Kidney glomerular epithelial cell (primary cell): ENCODE data around the gene LDB3.
"Not testable (repeated sequence)": the region's sequence is repeated elsewhere in the genome, so short reads cannot be mapped to it uniquely, and the experiment has no call there.

Source experiments
- DNase-seq: peaks from one replicate; lab custom pipeline; 2025; lab: John Stamatoyannopoulos, UW

LDB3 gene

GRCh38 chr10:86668297-86669165 is at the start of gene LDB3:
TSS of gene LDB3 (plus strand) at chr10:86668511. CDS start at chr10:86668692, 181 bp downstream.
- peak; percentile 21 for DNase-seq

- DNase-seq = no peak
These were observed 40.0 kb upstream of the LDB3 start for GRCh38 chr10:86628311-86628710.

DNA sequence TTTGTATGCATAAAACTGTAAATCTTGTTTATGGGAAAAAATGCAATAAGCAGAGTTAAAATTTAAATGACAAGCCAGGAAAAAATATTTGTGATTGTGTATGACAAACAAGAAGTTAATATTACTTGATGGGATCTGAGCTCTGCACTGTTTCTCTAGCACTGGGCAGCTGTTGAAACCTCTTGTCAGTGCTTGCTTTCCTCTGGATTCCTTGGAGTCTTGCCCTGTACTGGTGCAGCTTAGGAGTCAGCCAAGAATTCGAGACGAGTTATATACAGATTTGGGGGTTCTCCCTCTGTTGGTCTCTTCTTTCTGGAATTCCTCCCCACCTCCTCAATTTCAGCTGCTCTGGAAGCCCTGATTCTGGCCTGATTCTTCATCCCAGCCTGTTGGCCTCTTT is 38.2 kb upstream of the LDB3 start:
- DNase-seq = no peak

DNA sequence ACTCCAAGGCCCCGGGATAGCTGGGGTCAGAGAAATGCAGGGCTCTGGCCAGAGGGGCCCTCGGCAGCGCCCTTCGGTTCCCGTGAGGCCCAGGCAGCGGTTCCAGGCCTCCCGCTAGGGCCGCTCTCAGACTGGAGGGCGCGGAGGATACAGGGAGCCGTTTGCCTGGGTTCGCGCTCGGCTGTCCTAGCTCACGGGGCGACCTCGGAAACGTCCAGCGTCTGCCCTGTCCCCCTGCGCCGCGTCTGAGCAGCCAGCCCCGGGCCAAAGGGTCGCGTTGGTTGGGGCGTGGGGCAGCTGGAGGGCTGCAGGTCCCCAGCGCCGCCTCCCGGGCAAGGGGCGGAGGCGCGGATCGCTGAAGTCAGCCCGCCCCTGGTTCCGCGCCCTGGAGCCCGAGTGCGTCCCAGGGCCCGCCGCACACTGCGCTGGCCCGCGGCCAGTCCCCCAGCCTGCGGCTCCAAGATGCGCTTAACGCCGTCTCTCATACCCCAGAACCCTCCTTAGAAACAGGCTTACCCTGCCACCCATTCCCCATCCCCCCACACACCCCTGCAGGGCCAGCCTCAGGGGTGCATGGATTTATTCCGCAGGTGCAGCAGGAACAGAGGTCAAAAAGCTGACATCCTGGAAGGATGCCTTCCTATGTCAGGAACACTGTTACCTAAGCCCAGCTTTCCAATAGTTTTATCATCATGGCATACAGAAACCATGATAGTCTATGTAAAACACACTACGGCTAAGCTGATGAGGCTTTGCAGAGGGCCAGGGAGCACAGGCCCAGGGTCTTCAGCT is 36.1 kb upstream of the LDB3 start:
- DNase-seq = no peak

GRCh38 chr10:86632951-86633350 is 35.4 kb upstream of the LDB3 start:
- DNase-seq = no peak

DNA sequence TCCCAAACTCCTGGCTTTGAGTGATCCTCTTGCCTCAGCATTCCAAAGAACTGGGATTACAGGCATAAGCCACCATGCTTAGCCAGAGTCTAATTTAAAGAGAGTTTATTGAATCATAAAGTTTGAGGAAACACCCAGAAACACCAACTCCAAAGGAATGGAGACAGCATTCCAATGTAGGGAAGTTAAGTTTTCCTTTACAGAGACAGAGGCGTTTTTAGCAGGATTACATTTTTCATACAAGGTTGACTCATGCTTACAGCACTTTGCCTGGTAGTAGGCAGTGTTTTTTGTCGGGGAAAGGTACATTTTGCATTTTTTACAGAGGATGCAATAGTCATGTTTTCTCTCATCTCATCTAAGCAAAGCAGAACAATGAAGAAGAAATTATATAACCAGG is 32.9 kb upstream of the LDB3 start:
- DNase-seq = no peak

GRCh38 chr10:86636311-86636710 is 32.0 kb upstream of the LDB3 start:
- DNase-seq = no peak

- no peak for DNase-seq
These were observed 26.3 kb upstream of the LDB3 start for GRCh38 chr10:86642021-86642420.

- no peak for DNase-seq
These were observed 25.8 kb upstream of the LDB3 start for GRCh38 chr10:86642499-86642898.

DNA sequence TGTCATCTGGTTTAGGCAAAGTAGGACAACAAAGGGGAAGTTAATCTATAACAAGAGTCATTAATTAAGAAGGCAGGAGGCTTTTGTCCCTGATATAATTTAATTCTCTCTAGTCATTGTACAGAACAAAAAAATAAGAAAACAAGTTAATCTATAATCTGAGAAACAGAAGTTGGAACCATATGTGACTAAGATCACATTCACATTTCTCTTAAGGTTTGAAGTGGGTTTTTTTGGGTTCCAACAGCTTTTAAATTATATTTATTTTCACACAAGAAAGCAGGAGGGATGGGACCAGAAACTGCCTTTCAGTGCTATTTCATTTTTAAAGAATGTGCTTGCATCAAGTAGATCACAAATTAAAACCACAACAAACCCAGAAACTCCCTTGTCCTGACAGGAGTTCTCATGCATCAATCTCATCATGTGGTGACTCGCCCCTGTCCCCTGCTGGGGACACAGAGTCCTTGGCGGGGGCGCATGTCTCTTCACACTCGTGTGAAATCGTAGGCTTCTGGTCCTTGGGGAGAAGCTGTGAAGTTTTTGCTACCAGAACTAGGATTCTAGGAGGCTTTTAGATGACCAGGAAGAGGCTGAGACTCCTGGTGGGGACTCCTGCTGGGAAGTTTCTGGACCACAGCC is 24.0 kb upstream of the LDB3 start:
- no peak for DNase-seq

GRCh38 chr10:86644794-86645445 is 23.4 kb upstream of the LDB3 start:
- no peak for DNase-seq

- DNase-seq = not testable (repeated sequence)
These were observed 22.6 kb upstream of the LDB3 start for GRCh38 chr10:86645621-86646165.

GRCh38 chr10:86646532-86646931 is 21.8 kb upstream of the LDB3 start:
- DNase-seq = no peak

DNA sequence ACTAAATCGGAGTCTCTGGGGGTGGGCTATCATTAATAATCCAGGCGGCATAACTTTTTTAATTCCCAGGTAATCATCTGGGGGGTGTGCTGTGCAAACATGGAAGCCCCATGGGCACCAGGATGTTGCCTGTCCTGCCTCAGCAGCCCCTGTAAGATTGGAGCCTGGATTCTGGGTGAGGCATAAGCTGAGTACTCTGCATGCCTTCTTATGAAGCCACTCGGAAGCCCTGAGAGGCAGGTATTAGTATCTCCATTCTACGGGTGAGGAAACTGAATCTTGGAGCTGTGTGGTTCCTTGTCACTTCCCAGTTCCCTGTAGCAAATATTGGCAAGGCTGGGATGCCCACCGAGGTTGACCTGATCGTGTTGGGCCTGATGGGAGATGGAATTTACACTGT is 21.4 kb upstream of the LDB3 start:
- no peak for DNase-seq

DNA sequence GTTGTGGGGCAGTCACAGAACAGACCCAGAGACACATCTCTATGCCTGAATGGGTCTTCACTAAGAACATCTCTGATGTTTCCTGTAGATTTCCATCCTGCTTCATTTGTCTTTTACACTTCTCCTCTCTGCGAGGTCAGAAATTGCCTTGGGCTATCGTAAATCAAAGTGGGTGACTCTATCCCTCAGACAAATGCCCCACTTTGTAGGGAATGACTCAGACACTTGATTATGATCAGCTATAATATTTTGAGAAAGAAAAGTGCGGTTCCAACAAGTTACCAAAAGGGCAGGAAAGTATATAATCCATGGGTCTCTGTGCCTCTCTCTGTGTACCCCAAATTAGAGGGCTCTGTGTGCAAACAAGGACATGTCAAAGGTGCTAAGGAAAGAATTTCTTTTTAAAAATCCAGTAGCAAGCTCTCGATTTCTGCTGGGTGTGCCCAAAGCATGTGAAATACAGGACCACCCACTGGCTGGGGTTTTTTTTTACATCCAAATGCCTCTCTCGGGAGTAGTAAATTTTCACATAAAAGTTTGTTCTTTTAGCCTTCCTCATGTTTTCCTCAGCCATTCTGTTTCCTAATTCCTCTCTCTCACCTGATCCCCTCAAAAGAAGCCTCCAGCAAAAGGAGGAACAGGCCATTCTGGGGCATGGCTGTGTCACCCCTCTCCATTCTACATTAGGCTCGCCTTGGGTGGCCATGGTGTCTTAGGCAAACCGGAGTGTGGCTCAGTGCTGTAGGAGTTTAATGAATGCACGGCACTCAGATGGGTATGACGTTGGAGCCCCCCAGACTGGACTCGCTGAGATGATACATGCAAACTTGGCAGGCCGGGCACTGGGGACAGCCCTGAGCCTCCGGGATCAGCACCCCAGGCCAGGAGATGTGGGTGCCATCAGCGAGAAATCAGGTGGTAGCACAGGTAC is 20.3 kb upstream of the LDB3 start:
- no peak for DNase-seq

DNA sequence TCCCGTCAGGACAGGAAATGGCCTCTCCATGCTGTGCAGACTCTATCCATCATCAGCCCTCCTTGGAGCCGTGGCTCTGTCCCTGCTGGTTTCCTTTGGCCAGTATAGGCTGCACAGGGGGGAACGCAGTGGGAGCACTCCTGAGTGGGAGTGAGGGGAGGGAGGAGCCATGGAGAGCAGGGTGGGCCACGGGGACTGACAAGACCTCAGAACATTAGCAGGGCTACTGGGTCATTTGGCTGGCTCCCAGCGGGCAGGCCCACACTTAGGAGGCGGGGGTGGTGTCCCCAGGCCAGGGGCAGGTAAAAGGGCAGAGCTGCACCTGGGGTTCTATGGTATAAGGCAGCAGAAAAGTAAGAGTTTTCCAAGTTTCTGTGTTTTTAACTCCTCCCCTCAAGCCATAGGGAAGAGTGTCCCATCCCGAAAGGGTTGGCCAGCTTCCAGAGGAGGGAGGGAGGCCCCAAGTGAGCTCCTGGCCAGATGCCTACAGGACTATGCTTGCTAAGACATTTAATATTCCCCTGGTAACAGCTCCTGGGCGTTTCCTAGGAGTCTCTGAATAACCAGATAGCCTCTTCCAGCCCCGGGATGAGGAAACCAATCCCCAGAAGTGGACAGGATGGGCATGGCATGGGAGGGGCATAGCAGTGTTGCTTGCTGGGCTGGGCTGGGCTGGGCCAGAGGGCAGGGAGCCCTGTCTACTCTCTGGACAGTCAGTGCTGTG is 19.4 kb upstream of the LDB3 start:
- no peak for DNase-seq

DNA sequence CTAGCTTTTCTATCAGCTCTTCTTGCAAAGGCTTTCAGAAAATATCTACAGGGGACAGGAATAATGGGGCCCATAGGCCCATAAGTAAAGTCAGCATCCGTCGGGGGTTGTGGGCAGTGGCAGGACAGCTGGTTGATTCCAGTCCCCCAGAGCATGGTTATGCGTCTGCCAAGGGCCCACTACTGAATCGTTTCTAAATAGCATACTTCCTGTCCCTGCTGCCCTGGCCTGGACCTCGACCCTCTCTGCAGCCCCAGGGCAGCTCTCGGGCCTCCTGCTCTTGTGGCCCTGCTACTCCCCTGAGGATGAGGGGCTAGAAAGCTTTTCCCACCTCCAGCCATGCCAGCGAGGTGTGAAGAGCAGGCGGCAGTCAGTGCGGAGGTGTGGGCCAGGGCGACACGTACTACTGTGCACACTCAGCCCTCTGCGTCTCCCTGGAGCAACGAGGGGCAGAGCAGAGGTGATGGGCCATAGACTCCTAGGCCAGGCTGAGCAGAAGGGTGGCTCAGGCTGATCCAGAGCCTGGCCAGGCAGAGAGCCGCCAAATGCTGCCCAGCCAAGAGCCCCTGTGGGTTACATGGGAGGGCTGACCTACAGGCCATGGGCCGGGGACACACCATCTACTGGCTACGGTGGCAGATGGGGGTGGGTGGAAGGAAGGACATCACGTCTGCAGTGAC is 18.7 kb upstream of the LDB3 start:
- DNase-seq = no peak

GRCh38 chr10:86650151-86650550 is 18.2 kb upstream of the LDB3 start:
- DNase-seq = no peak

- no peak for DNase-seq
These were observed 17.3 kb upstream of the LDB3 start for GRCh38 chr10:86651021-86651471.
